HS-5 (cell line): ENCODE data around the gene PDAP1.
A peak's percentile ranks its signal among the peaks of the same experiment; 100 is the strongest.
"Not testable (repeated sequence)": the region's sequence is repeated elsewhere in the genome, so short reads cannot be mapped to it uniquely, and the experiment has no call there.

ENCODE experiments used
- DNase-seq: peaks from one replicate; pipeline ENCODE4 v3.0.0-alpha.2; 2012; ENCODE audit warnings: low read depth

PDAP1 gene

DNA sequence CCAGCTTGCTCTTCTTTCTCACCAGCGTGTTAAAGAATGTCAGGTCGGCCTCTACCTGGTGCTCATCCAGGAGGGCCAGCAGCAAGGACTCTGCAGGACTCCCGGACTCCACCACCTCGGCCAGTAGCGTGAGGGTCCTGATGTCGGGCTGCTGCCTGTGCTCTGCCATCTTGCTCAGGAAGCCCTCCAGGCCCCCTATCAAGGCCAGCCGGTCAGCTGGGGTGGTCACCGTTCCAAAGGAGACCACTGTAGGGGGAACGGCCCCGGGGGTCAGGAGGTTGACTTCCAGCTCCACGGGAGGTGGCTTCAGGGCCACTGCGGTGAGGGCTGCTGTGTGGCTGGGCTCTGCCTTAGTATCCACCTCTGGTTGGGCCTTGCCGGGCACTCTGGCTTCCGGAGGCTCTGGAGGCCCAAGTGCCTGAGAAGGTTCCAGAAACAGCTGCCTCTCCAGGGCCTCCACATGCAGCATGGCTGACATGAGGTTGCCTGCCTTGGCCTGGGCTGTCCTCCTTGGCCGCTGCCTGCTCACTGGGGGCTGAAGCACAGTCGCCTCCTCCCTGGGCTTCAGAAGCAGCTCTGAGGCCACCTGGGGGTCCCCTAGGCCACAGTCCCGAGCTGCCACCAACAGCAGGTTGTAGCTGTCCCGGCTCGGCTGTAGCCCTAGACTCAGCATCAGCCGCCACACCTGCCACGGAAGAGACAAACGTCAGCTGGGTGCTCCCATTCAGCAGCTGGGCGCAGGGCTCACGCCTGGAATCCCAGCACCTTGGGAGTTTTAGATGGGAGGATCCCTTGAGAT, 16.7 kb upstream of the PDAP1 start:
- DNase-seq = no peak

- DNase-seq = no peak
Observed at GRCh38 chr7:99422625-99423024, 14.2 kb upstream of the PDAP1 start.

DNA sequence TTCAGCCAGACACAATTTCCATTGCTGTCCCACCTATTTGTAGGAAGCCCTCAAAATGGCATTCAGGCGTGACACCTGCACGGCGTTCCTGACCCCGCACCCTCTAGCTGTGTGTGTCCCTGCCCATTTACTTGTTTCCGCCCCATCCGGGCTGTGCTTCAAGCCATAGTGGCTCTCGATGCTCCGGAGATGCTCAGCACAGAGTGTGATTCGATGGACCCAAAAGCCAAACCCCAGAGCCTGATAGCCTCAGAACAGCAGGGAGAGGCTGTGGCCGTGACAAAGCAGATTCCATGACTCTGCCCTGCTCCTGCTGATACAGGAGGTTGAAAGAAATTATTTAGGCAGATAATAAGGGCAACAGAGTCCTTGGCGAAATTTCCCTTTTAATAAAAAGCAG, 13.8 kb upstream of the PDAP1 start:
- no peak for DNase-seq

GRCh38 chr7:99420986-99421385, 12.6 kb upstream of the PDAP1 start:
- no peak for DNase-seq

DNA sequence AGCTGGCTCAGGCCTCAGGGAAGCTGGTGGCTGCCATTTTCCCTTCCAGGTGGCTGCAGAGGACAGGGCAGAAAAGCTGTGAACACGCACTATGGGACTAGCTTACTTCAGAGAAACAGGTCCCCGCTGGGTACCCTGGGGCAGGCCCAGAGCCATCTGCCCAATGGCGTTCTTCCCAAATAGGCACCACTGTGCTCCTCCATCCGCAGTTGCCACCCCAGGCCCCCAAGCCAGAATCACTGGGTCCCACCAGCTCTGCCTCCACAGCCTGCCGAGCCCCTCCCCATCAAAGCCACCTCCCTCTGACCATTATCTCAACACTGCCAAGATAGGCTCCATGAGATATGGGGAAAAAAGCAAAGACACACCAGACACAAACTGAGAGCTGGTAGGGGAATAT, 11.8 kb upstream of the PDAP1 start:
- DNase-seq = no peak

- no peak for DNase-seq
Observed at GRCh38 chr7:99419323-99420021, 11.1 kb upstream of the PDAP1 start.

GRCh38 chr7:99418260-99418659, 9.9 kb upstream of the PDAP1 start:
- DNase-seq = no peak

DNA sequence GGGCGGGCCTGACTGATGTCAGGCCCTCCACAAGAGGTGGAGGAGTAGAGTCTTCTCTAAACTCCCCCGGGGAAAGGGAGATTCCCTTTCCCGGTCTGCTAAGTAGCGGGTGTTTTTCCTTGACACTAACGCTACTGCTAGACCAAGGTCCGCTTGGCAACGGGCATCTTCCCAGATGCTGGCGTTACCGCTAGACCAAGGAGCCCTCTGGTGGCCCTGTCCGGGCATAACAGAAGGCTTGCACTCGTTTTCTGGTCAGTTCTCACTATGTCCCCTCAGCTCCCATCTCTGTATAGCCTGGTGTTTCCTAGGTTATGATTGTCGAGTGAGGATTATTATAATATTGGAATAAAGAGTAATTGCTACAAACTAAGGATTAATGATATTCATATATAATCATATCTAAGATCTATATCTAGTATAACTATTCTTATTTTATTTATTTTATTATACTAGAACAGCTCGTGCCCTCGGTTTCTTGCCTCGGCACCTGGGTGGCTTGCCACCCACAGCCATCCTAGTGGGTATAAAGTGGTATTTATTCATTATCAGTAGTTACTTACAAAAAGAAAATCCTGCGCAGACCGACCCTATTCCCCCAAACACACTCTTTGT, 7.2 kb upstream of the PDAP1 start:
- DNase-seq = not testable (repeated sequence)

- DNase-seq = no peak
Observed at GRCh38 chr7:99410635-99411034, 2.2 kb upstream of the PDAP1 start.

GRCh38 chr7:99409806-99410205, 1.4 kb upstream of the PDAP1 start:
- DNase-seq = no peak

DNA sequence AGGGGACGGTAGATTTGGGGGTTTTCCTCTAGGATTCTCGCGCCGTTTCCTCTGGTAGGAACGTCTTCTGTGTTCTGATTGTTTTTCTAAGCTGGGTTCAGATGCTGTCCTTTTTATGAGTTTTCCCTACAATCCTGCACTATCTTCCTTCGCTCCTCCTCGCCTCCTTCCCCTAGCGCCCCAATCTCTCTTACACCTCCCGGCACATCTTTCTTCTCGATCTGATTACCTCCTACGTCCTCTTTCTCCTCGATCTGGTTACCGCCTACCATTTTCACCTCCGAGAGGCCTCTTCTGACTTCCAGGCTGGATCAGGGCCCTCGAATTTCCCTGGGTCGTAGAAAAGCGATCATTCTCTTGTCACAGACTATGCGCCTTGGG, 785 bp upstream of the PDAP1 start:
- DNase-seq = no peak

DNA sequence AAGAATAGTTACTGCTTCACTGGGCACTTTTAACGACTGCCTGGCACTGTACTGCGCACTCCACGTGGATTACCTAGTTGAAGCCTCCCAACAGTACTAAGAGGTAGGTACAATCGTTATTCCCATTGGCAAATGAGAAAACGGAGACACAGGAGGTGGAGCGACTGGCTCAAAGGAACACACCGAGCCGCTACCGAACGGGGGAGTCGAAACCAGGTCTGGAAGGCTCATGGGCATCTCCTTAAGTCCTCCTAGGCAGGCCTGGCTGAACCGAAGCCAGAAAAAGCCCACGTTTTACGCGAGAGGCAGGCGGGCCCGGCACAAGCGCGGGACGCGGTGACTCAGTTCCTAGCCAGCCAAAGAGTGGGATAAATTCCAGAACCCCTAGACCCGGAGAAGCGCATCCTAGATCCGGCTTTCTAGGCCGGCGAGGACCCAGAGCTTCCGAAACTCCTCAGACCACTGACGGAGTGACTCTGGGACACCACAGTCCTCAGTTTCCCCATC, 472 bp downstream of the PDAP1 start:
- peak; percentile 33 for DNase-seq

- no peak for DNase-seq
Observed at GRCh38 chr7:99406557-99406956, 1.8 kb downstream of the PDAP1 start.

DNA sequence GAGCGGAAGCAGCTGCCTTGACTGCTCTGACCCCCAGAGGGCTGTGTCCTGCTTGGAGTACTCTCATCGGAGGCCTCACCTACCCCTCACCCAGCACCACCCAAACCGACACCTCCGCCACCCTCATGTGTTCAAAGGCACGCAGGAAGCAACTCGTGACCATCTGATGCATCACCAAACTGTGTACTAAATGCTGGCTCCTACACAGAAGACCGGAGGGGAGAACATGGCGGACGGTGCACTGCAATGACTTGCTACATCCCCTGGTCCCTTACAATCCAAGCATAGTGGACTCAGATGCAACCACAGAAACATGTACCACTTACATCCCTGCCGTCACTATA, 3.4 kb downstream of the PDAP1 start:
- no peak for DNase-seq

DNA sequence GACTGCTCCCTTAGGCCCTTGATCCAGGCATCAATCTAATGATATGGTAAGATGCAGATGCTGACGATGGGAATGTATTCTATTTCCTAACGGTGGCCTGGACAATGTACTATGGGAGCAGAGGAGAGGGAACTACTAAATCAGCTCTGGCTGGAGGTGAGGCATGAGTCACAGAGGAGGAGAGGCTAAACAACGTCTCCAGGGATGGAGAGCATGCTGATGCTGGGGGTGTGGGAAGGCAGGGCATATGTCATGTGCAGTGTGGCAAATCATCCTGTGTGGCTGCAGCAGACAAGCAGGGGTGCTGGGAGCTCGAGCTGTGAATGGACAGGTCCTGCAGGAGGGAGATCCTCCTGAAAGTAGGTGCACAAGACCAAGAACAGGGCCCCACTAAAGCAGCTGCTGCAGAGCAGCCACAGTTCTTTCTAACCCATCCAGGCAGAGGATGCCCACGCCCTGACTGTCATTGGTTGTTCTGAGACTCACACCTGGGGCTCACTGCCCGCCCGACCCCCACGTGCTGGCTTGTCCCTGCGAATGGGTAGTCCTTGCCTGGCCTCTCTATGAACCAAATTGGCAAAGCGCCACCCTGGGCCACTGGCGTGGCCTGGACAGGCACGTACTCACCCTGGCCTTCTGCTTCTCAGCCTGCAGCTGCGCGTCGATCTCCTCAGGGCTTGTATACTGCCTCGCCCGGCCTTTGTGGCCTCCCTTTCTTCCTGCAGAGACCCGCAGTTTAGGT, 4.0 kb downstream of the PDAP1 start:
- DNase-seq = no peak

GRCh38 chr7:99403764-99404163, 4.6 kb downstream of the PDAP1 start:
- no peak for DNase-seq

DNA sequence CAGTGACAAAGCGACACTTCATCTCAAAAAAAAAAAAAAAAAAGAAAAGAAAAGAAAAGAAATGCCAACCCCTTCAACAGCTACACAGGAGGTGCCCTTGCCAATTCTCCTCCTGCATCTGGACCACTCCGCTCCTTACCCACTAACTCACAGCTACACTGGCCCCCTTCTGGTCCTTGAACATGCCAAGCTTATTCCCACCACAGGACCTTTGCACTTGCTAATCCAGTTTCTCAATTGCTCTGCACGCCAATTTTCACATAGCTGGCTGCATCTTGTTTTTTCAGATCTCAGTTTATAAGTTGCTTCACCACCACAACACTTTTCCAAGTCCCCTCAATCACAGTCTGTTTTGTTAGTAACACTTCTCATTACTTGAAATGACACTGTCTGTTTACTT, 5.5 kb downstream of the PDAP1 start:
- no peak for DNase-seq

DNA sequence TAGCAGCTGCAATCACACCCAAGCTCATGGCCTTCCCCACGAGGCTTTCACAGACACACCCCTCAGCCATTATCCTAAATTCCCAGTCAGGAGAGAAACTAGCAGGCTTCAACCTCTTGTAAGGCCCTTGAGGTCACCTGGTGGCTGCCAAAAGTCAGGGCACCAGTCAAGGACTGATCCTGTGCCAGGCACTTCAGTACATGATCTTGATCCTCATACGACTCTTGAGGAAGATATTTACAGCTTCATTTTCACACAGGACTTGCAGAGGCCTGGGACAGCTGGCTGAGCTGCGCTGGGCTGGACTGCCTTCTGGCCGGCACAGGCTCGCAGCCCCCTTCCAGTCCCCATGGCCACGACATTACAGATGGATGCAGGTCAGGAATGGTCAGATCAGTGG, 8.8 kb downstream of the PDAP1 start:
- no peak for DNase-seq

GRCh38 chr7:99398891-99399445, 9.4 kb downstream of the PDAP1 start:
- no peak for DNase-seq

DNA sequence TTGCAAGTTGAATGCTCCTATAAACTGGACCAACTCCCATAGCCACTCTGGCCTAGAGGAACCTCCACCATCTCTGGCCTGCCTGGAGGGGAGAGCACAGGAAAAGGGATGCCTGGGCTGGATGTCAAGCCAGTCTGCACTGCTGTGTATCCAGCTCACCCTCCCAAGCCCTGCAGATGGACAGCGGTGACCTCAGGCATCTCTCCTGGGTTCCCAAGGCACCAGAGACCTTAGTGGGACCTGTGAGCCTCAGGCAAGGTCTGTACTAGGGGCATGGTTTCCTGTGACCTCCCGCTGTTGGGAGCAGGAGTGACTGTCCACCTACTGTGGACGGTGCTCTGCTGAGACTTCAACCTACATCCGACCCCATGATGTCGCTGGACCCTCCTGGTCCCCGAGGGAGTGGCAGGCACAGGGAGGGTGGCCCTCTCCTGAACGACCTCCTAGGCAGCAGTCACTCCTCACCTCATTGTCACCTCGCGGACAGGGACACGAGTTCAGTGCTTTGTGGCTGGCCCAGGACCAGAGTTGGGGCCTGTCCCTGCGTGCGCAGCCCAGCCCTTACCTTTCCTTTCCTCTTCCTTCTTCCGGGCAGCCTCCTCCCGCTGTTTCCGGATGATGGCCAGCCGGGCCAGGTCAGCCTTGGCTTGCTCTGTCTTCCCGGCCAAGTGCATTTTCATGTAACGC, 11.0 kb downstream of the PDAP1 start:
- DNase-seq = no peak

GRCh38 chr7:99396418-99397296, 11.7 kb downstream of the PDAP1 start:
- DNase-seq = no peak
